GM12872 (cell line): ENCODE results near the gene CANT1.

Experiments
- TF ChIP-seq, protein P1 (sequence below): IDR thresholded peaks from 3 replicates; pipeline ENCODE4 v1.5.1; 2011; ENCODE audit warnings: low read depth, mild to moderate bottlenecking, low read length, moderate library complexity; ENCODE audit not compliant: insufficient read depth

The CANT1 gene

DNA sequence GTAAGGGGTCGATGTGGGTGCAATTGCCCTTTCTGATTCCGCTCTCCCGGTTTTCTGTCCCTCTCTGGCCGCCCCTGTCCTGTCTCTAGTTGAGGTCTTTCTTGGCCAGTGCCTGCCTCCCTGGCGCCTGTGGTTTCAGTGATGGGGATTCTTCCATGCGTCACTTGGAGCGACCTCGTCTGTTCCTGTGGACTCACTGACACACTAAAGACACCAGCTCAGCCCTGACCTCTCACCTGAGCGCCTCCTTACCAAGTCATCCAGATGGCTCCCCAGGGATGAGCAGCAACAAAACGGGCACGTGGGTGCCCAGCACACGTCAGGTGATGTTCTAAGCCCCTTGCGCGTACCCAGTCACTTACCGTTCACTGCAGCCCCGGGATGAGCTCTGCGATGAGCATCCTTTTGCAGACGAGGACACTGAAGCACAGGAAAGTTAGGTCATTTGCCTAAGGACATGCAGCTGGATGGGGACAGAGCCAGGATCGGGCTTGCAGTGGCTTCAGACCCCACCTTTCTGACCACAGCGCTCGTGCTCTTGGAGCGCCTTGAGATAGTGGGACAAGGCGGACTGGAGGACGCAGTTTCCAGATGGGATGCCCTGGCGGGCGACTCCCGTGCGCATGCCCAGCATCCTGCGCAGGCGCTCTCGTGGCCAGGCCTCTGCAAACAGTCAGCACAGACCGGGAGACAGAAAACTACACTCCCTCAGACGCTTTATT is 18.4 kb downstream of the CANT1 start:
- TF ChIP-seq, protein P1, sequence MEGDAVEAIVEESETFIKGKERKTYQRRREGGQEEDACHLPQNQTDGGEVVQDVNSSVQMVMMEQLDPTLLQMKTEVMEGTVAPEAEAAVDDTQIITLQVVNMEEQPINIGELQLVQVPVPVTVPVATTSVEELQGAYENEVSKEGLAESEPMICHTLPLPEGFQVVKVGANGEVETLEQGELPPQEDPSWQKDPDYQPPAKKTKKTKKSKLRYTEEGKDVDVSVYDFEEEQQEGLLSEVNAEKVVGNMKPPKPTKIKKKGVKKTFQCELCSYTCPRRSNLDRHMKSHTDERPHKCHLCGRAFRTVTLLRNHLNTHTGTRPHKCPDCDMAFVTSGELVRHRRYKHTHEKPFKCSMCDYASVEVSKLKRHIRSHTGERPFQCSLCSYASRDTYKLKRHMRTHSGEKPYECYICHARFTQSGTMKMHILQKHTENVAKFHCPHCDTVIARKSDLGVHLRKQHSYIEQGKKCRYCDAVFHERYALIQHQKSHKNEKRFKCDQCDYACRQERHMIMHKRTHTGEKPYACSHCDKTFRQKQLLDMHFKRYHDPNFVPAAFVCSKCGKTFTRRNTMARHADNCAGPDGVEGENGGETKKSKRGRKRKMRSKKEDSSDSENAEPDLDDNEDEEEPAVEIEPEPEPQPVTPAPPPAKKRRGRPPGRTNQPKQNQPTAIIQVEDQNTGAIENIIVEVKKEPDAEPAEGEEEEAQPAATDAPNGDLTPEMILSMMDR: no peak

DNA sequence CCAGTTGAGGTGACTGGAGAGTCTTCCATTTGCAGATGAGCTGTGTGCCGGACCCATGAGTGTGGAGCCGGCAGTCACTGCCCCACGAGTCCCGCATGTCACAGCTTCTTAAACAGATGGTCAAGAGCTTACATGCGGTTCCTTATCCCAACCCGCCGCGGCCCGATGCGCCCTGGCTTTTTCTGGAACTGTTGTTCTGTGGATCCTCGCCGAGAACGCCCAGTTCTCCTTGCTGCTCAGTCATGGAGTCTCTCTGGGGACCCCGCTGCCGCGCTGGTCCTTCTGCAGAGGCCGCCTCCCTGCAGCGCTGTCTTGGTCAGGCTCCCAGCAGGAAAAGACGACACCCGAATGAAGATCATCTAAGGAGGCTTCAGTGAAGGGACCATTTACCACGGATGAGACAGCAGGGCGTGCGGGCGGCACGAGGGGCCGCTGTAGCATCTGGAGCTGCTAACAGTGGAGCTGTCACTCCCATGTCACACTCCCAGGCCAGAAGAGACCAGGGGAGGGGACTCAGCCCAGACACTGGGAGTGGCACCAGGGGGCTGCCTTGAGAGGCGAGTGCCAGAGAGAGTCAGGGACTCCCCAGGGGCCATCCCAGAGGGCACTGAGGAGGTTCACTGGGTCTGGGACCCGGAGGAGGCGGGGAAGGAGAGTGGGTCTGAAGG is 19.1 kb downstream of the CANT1 start:
- TF ChIP-seq, protein P1: no peak

DNA sequence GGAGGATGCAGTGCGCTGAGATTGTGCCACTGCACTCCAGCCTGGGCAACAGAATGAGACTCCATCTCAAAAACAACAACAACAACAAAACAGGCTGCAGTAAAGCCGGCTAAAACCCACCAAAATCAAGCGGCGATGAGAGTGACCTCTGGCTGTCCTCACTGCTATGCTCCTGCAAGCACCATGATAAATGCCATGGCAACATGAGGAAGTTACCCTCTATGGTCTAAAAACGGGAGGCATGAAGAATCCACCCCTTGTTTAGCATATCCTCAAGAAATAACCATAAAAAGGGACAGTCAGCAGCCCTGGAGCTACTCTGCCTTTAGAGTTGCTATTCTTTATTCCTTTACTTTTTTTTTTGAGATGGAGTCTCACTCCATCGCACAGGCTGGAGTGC is 21.4 kb downstream of the CANT1 start:
- TF ChIP-seq, protein P1: no peak

DNA sequence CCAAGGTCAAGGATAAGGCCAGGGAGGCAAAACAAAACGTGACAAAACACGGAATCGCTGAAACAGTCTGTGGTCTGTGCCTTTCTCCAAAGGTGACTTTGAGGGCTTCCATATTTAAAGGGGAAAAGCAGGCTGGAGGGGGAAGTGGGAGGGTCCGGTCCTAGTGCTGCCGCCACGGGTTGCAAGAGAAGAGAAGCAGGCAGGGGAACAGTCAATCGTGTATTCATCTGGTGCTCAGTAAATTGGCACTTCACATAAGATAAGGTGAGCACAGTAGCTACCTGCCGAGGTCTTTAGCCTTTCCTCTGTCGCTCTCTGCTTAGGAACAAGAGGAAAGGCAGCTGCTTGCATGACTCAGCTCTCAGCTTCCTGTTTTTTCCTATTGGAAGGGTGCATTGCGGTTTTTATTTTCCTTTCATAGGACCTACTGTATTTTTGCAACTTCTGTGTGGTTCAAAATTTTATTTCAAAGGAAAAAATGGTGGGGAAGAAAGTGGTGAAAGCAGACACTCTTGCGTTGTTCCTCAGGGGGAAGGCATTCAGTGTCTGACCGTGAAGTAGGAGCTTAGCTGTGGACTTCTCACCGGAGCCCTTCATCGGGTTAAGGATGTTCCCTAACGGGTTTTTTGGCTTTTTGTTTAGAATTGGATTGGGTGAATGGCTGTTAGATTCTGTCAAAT is 22.8 kb downstream of the CANT1 start:
- TF ChIP-seq, protein P1: no peak

DNA sequence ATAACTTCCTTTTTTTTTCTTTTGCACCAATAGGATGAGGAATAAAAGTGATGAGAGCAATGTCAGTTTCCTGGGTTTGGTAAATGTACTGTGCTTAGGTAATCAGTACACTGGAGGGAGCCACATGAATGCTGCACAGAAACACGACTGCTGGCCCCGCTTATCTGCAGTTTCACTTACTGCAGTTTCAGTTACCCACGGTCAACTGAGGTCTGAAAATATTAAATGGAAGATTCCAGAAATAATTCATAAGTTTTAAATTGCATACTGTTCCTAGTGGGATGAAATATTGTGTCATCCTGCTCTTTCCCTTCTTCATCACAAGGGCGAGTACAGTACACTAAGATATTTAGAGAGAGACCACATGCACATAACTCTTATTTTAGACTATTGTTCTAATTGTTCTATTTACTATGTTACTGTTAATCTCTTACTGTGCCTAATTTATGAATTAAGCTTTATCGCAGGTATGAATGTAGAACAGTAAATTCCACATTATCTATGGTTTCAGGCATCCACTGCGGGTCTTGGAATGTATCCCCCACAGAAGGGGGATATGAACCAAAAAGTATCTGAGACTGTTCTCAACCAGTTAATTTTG is 23.4 kb downstream of the CANT1 start:
- TF ChIP-seq, protein P1: peak; percentile 29; the same call in 2 of the 3 replicates

DNA sequence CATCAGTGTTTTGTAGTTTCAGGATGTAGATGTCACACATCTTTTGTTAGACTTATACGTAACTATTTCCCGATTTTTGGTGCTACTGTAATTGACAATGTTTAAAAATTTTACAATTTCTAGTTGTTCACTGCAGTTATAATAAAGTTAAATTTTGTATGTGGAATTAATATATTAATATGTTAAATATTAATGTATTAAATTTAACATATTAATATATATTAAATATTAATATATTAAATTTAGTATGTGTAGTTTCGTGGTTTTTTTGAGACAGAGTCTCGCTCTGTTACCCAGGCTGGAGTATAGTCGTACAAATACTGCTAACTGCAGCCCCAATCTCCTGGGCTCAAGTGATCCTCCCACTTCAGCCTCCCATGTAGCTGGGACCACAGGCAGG is 24.2 kb downstream of the CANT1 start:
- TF ChIP-seq, protein P1: no peak
